Fibroblast of lung (primary cell): ENCODE results near the gene APOBEC3A. TPM values are rescaled to one million over a fixed set of nuclear protein-coding genes. Genes with fewer than 3 reads are reported as not detected.

Experiments
- DNase-seq, 2 donors: peaks; one replicate each; pipeline versions ENCODE4 v3.0.0 to v3.0.0-alpha.2; 2010; ENCODE audit warnings: low read depth in 2 of 2
- H2AFZ ChIP-seq: 2 replicates; pipeline ENCODE4 v1.5.1; 2012; ENCODE audit warnings: low read length, control low read depth, inconsistent platforms
- H3K27ac ChIP-seq: 2 replicates; pipeline ENCODE4 v1.5.1; 2011; ENCODE audit warnings: low read length, control low read depth; ENCODE audit not compliant: insufficient read depth
- H3K27me3 ChIP-seq: 2 replicates; pipeline ENCODE4 v1.5.1; 2011; ENCODE audit warnings: mild to moderate bottlenecking, low read length; ENCODE audit not compliant: control insufficient read depth, insufficient read depth
- H3K36me3 ChIP-seq: 2 replicates; pipeline ENCODE4 v1.5.1; 2011; ENCODE audit warnings: low read length; ENCODE audit not compliant: control insufficient read depth, insufficient read depth
- H3K4me1 ChIP-seq: 2 replicates; pipeline ENCODE4 v1.5.1; 2011; ENCODE audit warnings: low read length; ENCODE audit not compliant: control insufficient read depth, insufficient read depth; ENCODE audit errors: extremely low read depth
- H3K4me2 ChIP-seq: 2 replicates; pipeline ENCODE4 v1.5.1; 2011; ENCODE audit warnings: low read length, control low read depth; ENCODE audit not compliant: insufficient read depth; ENCODE audit errors: extremely low read depth
- H3K4me3 ChIP-seq, 4 experiments: fragments of 200-600 bp in 1 of 4; sonication (generic) in 1 of 4; replicated peaks in 1 of 4; 2 replicates each; pipeline ENCODE4 v1.5.1; 2011 to 2016; ENCODE audit warnings: low read length in 4 of 4, low read depth in 3 of 4, mild to moderate bottlenecking in 3 of 4, control low read depth in 2 of 4, inconsistent platforms in 1 of 4, mixed read lengths in 1 of 4; ENCODE audit not compliant: insufficient read depth in 1 of 4; ENCODE audit errors: control extremely low read depth in 1 of 4
- H3K79me2 ChIP-seq: 2 replicates; pipeline ENCODE4 v1.5.1; 2012; ENCODE audit warnings: mild to moderate bottlenecking, low read length, inconsistent platforms; ENCODE audit not compliant: control insufficient read depth, insufficient read depth
- H3K9ac ChIP-seq: 2 replicates; pipeline ENCODE4 v1.5.1; 2011; ENCODE audit warnings: mild to moderate bottlenecking, low read length, control low read depth; ENCODE audit not compliant: insufficient read depth
- H3K9me3 ChIP-seq: 2 replicates; pipeline ENCODE4 v1.5.1; 2012; ENCODE audit warnings: low read depth, low read length; ENCODE audit not compliant: control insufficient read depth, insufficient read depth
- H4K20me1 ChIP-seq: 2 replicates; pipeline ENCODE4 v1.5.1; 2011; ENCODE audit warnings: low read length; ENCODE audit not compliant: control insufficient read depth, insufficient read depth; ENCODE audit errors: extremely low read depth
- EZH2 ChIP-seq: IDR thresholded peaks from 2 replicates; pipeline ENCODE4 v1.5.1; 2012; ENCODE audit warnings: low read length, control low read depth, mild to moderate bottlenecking; ENCODE audit errors: missing control alignments
- polyA plus RNA-seq, 2 donors: library from polyadenylated mRNA; depleted of rRNA in 1 of 2; stranded (reverse) in 1 of 2; unstranded in 1 of 2; fragments of >200 nt; gene quantifications; 2 replicates each; pipeline ENCODE4 v1.2.1, GENCODE V29; 2011 to 2012; ENCODE audit warnings: missing spikeins in 1 of 2
- total RNA-seq: library from RNA; depleted of rRNA; stranded (reverse); fragments of >200 nt; gene quantifications from 2 replicates; pipeline ENCODE4 v1.2.1, GENCODE V29; 2014
- TF ChIP-seq, protein P1 (sequence below), 2 donors: IDR thresholded peaks in 1 of 2; conservative IDR thresholded peaks in 1 of 2; 1 replicate in 1 of 2; 2 replicates in 1 of 2; pipeline ENCODE4 v1.5.1; 2011 to 2012; ENCODE audit warnings: low read length in 2 of 2, control low read depth in 1 of 2, inconsistent platforms in 1 of 2, low read depth in 1 of 2, mild to moderate bottlenecking in 1 of 2

APOBEC3A gene
- total and polyA plus RNA-seq, 2 donors (not counting 1 experiment from before 2014, with no cell fraction given) = not detected

DNA sequence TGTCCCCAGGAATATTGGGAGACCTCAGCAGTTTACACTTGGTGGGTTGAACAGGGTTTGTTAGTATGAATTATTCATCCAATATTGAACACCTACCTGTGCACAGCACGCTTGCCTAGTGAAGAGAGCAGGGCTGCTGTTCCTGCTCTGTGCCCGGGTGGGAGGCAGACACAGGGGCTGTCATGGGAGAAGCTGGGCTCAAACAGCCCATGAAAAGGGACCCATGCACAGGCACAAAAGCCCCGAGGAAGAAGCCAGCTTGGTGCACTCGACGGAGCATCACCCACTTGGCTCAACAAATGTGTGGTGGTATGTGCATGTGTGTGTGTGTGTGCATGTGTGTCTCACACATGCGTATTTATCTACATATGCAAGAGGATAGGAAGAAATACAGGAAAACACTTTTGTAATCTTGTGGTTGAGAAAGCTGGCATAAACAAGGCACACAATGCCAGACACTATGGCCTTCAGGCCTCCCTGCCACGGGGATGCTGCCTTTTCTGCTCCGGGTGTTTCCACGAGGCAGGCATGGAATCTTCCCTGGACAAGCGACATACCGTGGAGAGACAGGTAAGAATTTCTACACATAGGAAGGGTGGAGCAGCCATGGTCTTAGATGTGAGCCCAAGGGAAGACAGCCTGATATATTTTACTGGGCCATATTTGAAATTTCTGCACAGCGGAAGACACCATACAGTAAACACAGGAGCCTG, 5.0 kb upstream of the APOBEC3A start:
- no peak for DNase-seq
- Histone ChIP-seq H4K20me1 (no peaks in the 10 kb centered on the region), H2AFZ (no peak overlapping the region), H3K79me2 (no peaks in the 10 kb centered on the region), H3K27ac (no peak overlapping the region), H3K4me3 (no peak overlapping the region), H3K9ac (no peak overlapping the region), H3K27me3 (peaks cover 7% of the 10 kb centered on the region), H3K36me3 (no peaks in the 10 kb centered on the region), H3K4me1 (no peaks in the 10 kb centered on the region), H3K4me2 (no peak overlapping the region), H3K9me3 (no peaks in the 10 kb centered on the region)
- TF ChIP-seq, protein P1, sequence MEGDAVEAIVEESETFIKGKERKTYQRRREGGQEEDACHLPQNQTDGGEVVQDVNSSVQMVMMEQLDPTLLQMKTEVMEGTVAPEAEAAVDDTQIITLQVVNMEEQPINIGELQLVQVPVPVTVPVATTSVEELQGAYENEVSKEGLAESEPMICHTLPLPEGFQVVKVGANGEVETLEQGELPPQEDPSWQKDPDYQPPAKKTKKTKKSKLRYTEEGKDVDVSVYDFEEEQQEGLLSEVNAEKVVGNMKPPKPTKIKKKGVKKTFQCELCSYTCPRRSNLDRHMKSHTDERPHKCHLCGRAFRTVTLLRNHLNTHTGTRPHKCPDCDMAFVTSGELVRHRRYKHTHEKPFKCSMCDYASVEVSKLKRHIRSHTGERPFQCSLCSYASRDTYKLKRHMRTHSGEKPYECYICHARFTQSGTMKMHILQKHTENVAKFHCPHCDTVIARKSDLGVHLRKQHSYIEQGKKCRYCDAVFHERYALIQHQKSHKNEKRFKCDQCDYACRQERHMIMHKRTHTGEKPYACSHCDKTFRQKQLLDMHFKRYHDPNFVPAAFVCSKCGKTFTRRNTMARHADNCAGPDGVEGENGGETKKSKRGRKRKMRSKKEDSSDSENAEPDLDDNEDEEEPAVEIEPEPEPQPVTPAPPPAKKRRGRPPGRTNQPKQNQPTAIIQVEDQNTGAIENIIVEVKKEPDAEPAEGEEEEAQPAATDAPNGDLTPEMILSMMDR (conservative IDR thresholded peaks at IDR 0.05 in 1 of 2, IDR thresholded peaks at IDR 0.05 in 1 of 2; ENCODE audit: low read depth in 1 of 2, low read length in 2 of 2) = no peak
- no peak for TF ChIP-seq EZH2

DNA sequence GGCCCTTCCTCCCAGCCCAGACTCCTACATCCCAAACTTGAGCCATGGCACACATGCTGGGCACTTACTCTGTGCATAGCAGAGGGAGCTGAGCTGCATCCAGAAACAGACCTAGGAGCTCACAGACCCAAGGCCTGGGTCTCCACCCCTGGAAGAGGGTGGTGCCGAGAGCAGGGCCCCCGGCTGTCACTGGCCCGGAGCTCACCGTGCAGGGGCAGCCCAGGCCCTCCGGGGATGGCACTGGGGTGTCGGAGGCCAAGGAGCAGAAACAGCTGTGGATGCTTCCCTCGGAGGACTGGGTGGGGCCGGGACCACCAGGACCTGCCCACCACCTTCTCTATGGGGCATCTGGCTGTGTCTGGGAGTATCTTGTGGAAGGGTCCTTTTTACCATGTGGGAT, 4.3 kb upstream of the APOBEC3A start:
- no peaks in the 10 kb centered on the region for H3K36me3 ChIP-seq
- DNase-seq = no peak
- no peaks in the 10 kb centered on the region for H3K79me2 ChIP-seq
- H4K20me1 ChIP-seq = no peaks in the 10 kb centered on the region
- no peaks in the 10 kb centered on the region for H3K4me1 ChIP-seq
- no peaks in the 10 kb centered on the region for H3K9me3 ChIP-seq
- H3K4me3 ChIP-seq = no peak overlapping the region
- H3K9ac ChIP-seq = no peak overlapping the region
- H3K4me2 ChIP-seq = no peak overlapping the region
- TF ChIP-seq, protein P1 (conservative IDR thresholded peaks at IDR 0.05 in 1 of 2, IDR thresholded peaks at IDR 0.05 in 1 of 2; ENCODE audit: low read depth in 1 of 2, low read length in 2 of 2) = no peak
- no peak for TF ChIP-seq EZH2
- H3K27ac ChIP-seq = no peak overlapping the region
- H3K27me3 ChIP-seq = peaks cover 8% of the 10 kb centered on the region
- no peak overlapping the region for H2AFZ ChIP-seq

GRCh38 chr22:38953577-38954413, 3.6 kb upstream of the APOBEC3A start:
- no peaks in the 10 kb centered on the region for H3K4me1 ChIP-seq
- no peak for DNase-seq
- TF ChIP-seq EZH2 = no peak
- TF ChIP-seq, protein P1 (conservative IDR thresholded peaks at IDR 0.05 in 1 of 2, IDR thresholded peaks at IDR 0.05 in 1 of 2; ENCODE audit: low read depth in 1 of 2, low read length in 2 of 2) = no peak
- H2AFZ ChIP-seq = no peak overlapping the region
- H3K9ac ChIP-seq = no peak overlapping the region
- no peak overlapping the region for H3K27ac ChIP-seq
- H3K79me2 ChIP-seq = no peaks in the 10 kb centered on the region
- peaks cover 9% of the 10 kb centered on the region for H3K27me3 ChIP-seq
- H3K9me3 ChIP-seq = no peaks in the 10 kb centered on the region
- no peak overlapping the region for H3K4me2 ChIP-seq
- no peak overlapping the region for H3K4me3 ChIP-seq
- no peaks in the 10 kb centered on the region for H4K20me1 ChIP-seq
- no peaks in the 10 kb centered on the region for H3K36me3 ChIP-seq
